HG03520 (cell line): ENCODE measurements around the gene KBTBD4.

ENCODE experiments used
- ATAC-seq: cut with Tn5 transposase; IDR thresholded peaks from one replicate; pipeline ENCODE4 v1.9.1; 2021; ENCODE audit warnings: mild to moderate bottlenecking, moderate library complexity; ENCODE audit not compliant: unreplicated experiment

The KBTBD4 gene

DNA sequence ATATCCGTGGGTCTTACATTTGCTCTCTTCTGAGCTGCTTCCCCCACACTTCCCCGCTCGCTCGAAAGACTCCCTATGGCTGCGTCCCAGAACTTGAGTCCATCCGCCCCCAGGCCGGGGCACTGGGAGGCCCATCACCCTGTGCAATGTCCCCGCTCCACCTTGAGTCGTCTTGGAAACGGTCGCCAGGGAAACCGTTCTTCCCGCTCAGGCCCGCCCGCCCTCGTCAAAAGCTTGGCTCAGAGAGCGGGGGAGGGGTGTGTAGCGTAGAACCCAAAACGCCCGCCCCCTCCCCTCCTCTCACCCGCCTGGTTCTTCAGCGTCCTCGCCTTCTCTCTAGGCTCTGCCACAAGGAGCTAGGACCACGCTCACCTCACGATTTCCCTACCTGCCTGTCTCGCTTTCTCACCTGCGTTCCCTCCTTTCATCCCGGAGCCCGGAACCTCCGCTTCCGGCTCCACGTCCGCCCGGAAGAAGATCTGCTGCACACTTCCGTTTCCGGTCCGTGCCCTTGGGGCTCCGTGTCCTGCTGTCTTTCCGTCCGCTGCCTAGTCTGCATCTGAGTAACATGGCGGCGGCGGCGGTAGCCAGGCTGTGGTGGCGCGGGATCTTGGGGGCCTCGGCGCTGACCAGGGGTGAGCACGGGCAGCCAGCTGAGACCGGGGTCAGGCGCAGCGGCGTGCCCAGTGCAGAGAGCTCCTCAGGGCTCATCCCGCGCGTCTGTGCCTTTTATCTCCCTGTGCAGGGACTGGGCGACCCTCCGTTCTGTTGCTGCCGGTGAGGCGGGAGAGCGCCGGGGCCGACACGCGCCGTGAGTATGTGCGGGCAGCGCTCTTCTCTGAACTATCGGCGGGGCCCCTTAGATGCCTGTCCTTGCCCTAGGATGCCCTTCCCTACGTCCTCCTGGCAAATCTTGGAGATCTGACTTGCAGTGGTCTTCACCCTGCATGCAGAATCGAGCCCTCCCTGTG is at the start of gene KBTBD4, which contains the start of gene NDUFS3:
KBTBD4 (minus strand) TSS at position 447 of the 971 bp plus-strand sequence; CDS start at position 428, 19 bp downstream.
NDUFS3 (plus strand) TSS at position 551 of the 971 bp plus-strand sequence; CDS start at position 569, 18 bp downstream.
- peak; percentile 93 for ATAC-seq

DNA sequence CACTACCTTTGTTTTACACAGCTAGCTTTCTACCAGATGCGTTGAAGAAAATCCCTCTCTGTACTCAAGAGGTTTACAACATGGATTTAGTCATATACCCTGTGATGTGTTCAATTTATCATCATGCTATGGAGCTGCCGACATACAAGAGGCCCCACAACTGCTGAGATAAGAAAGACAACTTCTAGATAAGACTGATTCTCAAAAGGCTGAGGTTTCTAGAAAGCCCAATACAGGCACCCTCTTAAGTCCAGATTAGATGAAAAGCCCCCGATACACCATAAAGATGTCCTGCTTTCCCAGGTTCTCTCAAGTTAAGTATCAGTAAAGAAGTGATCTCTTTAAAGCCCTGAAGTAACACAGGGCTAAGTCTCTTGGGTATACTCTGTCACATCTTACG is 49.3 kb upstream of the KBTBD4 start:
- no peak for ATAC-seq

DNA sequence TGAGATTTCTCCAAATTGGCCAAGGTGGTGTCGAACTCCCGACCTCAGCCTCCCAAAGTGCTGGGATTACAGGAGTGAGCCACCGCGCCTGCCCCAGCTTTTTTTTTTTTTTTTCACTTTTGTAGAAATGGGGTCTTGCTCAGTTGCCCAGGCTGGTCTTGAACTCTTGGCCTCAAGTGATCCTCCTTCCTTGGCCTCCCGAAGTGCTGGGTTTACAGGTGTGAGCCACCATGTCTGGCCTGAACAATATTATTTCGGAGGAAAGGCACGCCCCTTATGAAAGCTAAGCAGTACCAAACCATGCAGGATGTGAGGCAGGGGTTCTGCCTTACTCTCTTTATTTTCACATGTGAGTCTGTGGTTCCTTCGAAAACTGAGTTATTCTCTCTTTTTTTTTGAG is 47.5 kb upstream of the KBTBD4 start:
- no peak for ATAC-seq

DNA sequence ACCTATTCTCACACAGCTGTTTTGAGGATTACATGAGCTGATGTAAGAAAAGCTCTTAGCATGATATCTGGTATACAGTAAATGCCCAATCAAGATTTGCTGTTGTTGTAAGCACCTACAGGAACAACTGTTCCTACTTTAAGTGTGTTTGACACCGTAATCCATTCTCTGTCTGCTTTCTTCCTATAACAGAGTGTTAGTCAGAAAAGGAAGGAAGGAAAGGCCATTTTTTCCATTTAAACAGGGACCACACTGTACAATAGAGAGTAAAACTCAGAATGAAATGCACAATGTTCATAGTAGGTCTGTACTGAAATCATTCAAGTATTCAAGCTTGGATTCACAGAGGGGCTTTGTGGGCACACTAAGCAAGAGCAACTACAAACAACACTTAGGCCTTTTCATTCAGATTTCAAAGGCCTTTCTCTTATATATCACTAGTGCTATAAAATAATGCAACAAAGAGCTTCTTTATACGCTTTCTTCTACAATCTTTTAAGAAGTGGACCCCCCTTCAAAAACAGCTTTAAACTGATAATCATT is 42.1 kb upstream of the KBTBD4 start:
- no peak for ATAC-seq

- no peak for ATAC-seq
Measured at GRCh38 chr11:47617417-47617809, 38.6 kb upstream of the KBTBD4 start.

DNA sequence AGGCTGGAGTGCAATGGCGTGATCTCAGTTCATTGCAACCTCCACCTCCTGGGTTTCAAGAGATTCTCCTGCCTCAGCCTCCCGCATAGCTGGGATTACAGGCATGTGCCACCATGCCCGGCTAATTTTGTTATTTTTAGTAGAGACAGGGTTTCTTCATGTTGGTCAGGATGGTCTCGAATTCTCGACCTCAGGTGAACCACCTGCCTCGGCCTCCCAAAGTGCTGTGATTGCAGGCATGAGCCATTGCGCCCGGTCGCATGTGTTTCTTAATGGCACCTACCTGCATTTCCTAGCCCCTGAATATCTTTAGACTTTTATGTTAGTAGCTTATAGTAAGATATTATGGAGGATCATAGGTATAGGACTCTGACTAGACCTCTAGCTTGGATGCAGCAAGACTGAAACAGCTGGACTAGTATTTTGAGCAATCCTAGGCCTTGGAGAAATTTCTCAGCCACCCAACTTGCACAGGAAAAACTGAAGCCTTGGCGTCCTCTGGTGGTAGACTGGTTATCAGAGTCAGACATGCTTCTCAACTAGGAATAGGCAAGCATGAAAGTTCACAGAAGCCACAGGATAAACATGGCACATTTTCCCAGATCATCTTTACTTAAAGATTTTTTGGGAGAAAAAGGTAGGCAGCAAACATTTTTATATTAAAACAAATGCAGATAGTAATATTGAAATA is 38.1 kb upstream of the KBTBD4 start:
- no peak for ATAC-seq

- ATAC-seq = no peak
Measured at GRCh38 chr11:47615249-47615648, 36.5 kb upstream of the KBTBD4 start.

- peak; percentile 68 for ATAC-seq
Measured at GRCh38 chr11:47611348-47611794, 32.6 kb upstream of the KBTBD4 start.

GRCh38 chr11:47609675-47610074 is 30.9 kb upstream of the KBTBD4 start:
- ATAC-seq = no peak

DNA sequence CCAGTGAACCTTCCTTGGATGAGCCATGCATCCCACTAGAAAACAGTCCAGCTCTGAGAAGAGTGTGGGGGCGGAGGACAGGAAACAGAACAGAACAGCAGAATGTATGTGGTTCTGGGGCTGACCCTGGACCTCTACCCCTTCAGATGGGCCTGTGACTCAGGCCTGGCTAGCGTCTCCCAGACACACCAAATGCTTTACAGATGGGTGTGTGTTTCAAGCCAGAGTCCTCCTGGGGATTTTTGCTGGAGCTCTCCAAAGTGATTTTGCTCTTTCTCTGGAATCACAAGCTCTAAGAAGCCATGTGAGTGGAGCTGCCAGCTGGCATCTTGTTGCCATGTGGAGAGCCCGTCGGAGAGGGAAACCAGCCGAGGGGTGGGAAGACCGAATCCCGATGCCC is 28.6 kb upstream of the KBTBD4 start:
- no peak for ATAC-seq

GRCh38 chr11:47606731-47607130 is 28.0 kb upstream of the KBTBD4 start:
- ATAC-seq = no peak

DNA sequence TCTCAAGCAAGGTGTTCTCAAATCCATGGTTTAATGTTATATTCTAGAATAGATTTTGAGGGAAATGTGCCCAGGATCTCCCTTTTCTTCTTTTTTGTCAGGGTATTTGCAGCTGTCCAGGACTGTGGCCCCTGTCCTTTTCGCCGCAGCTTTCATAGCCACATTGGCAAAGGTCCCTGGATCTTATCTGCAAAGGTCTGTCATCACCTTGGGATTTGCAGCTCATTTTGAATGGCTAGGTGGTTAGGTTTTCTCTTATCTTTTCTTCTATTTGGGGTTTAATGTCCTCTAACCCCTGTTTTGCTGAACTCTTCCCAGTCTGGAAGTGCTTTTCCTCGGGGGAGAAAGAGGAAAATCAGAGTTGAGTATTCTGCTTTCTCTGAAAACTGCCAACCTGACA is 27.2 kb upstream of the KBTBD4 start:
- no peak for ATAC-seq

GRCh38 chr11:47603295-47603694 is 24.5 kb upstream of the KBTBD4 start:
- no peak for ATAC-seq

GRCh38 chr11:47599902-47600301 is 21.1 kb upstream of the KBTBD4 start:
- ATAC-seq = no peak

- ATAC-seq = no peak
Measured at GRCh38 chr11:47595967-47596366, 17.2 kb upstream of the KBTBD4 start.

DNA sequence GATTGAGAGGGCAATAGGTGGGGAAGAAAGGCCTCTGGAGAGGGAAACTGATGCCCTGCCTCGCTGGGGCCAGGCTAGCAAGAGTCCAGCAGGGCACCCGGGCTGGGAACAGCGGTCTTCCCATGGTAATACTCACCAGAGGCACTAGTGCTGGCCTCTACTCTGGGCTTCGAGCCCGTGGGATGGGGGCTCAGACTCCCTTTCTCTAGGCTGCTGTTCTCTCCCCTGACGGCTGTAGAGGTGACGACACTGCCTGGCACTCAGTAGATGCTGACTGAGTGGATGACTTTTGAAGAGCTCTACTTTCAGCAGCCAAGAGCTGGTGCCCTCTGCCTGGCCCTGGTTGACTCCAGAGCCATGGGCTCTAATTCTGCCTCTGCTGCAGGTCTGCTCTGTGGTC is 16.3 kb upstream of the KBTBD4 start:
- ATAC-seq = no peak

DNA sequence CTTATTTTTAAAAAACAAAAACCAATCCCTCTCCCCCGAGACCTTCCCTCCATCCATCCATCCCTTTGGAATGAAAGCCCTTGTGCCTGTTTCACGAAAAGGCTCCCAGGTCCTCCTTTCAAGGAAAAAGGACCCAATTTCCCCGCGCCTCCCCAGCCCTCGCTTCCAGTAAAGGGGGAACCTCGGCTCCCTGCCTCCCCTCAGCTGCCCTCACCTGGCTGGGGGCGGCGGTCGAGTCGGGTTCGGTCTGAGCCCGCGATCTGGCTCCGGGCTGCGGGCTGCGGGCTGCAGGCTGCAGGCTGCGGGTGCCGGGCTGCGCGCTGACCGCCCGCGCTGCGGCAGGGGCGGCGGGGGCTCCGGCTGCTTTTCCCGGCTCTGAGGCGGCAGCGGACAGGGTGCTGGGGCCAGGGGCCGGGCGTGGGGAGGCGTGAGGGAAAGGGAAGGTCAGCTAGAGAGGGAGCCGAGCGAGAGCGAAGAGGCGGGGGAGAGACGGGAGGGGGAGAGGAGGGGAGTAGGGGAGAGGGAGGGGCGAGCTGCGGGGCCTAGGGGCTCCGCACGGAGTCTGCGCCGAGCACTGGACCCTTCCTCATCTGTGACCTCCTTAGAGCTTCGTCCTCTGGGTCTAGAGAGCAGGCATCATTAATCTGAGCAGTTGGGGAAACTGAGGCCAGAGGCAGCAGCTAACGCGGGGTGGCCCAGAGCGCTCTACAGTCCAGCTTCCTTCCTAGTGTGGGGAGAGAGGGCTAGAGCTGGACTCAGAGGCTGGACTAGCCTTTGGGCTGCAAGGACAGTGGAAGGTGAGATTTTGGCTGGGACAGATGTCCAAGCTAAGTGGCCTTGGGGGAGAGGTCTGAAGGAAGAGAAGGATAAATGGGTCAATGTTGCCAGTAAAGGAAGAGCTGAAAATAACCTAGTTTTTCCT is 15.4 kb upstream of the KBTBD4 start, which contains the start of gene C1QTNF4:
C1QTNF4 (minus strand) TSS at position 478 of the 922 bp plus-strand sequence. CDS start 3,601 bp downstream, outside the sequence.
- no peak for ATAC-seq

DNA sequence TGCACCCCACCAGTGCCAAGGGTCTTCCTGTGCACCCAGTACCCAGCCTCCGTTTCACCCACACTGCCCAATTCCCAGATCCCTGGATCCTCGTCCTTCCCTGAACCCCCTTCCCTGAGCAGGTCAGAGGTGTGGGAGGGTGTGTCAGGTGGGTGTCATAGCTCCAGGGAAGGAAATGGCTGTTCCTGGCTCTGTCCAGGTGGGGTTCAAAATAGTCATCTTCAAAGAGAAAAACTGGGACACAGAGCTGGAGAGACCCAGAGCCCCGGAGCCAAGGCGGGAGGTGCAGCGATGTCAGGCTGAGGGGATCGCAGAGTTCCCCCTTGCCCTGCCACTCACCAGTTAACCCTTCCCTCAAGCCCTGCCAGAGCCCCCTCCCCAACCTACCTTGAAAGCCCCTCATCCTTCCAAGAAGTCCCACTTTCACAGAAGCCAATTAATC is 14.7 kb upstream of the KBTBD4 start:
- no peak for ATAC-seq

- ATAC-seq = no peak
Measured at GRCh38 chr11:47592970-47593369, 14.2 kb upstream of the KBTBD4 start.

- ATAC-seq = no peak
Measured at GRCh38 chr11:47592251-47592650, 13.5 kb upstream of the KBTBD4 start.
